GM12892 (cell line): Measurements from ENCODE around the gene CRKL.

Experiments
- DNase-seq: peaks from one replicate; pipeline ENCODE4 v3.0.0; 2011; ENCODE audit not compliant: insufficient read length
- FAIRE-seq: peaks from 2 replicates; lab custom pipeline; 2011; peaks lifted over from hg19 to GRCh38; lab: Jason Lieb, UNC
- POLR2A ChIP-seq: IDR thresholded peaks from 2 replicates; pipeline ENCODE4 v1.6.1; 2011; ENCODE audit warnings: low read depth, low read length, control low read depth
- POLR2AphosphoS5 ChIP-seq: IDR thresholded peaks from 2 replicates; pipeline ENCODE4 v1.6.1; 2011; ENCODE audit warnings: low read depth, low read length, control low read depth
- TAF1 ChIP-seq: IDR thresholded peaks from 2 replicates; pipeline ENCODE4 v1.6.1; 2011; ENCODE audit warnings: low read depth, mild to moderate bottlenecking, control low read depth, low read length, borderline replicate concordance

CRKL gene

DNA sequence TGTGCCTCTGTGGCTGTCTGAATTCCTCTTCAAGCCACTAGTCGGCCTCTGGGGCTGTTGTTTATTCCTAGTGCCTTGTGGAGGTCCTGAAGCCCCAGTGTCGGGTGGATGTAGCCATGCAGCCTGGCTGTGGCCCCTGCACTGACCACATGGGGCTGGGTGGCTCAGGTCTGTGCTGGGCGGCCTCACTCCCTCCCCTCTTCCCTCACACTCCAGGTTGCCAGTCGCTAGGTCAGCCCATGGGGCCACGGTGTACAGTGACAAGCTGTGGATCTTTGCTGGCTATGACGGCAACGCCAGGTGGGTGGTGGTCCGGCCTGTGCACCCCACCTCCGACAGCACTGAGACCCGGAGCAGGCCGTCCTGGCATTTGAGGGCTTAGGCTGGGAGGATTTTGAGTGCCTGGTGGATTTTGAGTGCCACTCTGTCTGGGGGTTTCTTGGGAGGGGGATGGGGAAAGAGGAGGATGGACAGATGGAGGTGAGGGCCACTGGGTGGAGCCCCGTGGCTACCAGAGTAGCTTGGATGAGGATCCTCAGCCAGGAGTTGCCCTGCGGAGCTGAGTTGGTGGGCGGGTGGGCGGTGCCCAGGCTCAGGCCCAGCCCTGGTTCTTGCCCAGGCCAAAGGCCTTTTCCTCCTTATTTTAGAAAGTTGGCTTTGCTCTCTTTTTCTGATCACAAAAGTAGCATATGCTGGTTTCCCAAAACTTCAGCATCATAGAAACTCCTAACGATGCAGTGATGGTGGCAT, 71.5 kb downstream of the CRKL start:
- FAIRE-seq = no peak
- TF ChIP-seq POLR2AphosphoS5 = no peak
- no peak for TF ChIP-seq POLR2A
- DNase-seq = no peak

DNA sequence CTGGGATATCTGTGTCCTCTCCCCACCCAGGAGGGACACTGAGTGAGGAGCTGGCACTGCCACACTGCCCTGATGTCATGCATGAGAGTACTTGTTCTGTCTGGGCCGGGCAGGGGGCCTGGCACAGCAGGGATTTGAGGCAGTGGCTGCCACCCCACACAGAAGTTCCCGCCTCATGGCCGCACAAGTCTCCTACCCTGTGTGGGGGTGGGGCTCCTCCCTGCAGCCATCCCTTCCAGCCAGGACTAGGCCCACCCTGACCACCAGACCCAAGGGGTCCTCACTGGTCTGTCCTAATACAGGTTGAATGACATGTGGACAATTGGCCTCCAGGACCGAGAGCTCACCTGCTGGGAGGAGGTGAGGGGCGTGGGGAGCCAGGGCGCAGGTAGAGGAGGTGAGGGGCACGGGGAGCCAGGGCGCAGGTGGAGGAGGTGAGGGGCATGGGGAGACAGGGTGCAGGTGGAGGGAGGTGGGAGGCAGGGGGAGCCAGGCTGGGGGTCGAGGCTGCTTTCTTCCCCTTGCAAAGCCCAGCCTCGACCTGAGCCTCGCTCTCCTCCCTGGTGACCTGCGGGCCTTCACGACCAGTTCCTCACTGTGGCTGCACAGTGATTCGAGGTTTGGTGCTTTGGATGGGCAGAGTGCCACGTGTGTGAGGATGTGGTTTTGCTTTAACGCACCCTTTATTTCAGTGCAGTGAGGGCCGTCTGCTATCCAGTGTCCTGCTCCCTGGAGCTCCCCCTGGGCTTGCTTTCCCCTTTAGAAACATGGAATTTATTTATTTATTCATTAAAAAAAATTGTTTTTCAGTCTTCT, 72.3 kb downstream of the CRKL start:
- no peak for TF ChIP-seq TAF1
- TF ChIP-seq POLR2A = no peak
- FAIRE-seq = no peak
- DNase-seq = no peak

DNA sequence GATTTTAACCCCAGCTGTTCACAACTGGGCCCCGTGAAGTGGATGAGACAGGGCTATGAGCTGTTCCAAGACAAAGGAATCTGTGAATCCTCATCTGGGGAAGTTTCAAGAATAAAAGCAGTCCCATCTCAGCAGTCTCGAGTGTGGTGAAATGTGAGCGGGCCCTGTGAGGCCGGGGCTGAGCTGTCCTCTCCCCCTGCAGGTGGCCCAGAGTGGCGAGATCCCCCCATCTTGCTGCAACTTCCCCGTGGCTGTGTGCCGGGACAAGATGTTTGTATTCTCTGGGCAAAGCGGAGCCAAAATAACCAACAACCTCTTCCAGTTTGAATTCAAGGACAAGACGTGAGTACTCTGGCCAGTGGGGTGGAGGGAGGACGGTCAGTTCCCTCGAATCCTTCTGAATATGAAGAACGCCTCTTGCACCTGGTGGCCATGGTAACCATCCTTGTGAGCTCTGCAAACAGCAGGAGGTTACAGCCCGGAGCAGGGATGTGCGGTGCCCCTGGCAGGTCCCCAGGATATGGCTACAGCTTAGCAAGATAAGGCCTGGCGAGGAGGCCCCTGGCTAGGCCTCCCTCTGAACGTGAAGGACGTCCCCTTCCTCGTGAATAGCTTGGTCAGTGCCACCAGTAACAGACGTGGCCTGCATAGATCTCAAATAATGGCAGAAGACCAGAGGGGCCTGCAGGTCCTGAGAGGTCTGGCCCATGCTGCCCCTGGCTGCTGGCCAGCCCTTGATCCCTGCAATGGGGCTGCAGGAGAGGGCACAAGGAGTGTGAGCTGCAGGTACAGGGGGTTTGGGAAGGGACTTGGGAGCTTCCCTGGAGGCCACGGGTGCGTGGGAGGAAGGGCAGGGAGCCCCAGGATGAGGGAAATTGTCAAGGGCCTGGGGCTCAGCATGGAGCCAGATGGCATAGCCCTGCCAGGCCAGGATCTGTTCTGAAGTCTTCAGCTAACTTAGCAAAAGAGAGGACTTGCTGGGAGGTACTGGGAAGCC, 73.3 kb downstream of the CRKL start:
- TF ChIP-seq POLR2A (no peak), POLR2AphosphoS5 (no peak), TAF1 (no peak)
- DNase-seq (no peak), FAIRE-seq (no peak)

DNA sequence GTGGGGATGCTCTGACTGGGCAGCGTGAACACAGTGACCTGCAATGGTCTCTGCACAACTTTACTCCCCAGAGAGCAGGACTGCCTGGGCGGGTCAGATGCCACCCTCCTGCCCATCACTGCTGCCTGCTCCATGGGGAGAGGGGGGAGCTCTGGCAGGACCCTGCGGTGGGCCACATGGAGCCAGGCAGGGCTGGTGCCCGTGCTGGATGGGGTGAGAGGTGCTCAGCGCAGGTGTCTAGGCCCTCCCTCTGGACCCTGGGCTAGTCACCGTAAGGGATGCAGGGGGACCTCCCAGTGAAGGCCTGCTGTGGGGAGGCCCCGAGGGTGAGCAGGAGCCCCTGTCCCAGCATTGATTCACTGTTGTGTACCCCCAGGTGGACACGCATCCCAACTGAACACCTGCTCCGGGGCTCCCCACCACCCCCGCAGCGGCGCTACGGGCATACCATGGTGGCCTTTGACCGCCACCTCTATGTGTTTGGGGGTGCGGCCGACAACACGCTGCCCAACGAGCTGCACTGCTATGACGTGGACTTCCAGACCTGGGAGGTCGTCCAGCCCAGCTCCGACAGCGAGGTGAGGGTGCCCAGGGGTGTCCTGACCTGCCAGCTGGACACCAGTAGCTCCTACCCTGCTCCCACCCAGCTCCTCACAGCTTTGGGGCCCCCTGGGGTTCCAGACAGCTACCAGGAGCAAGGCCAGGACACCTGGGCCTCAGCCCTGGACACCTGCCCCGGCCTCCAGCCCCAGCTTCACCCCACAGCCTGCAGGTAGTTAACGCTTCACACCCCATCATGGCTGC, 74.2 kb downstream of the CRKL start:
- FAIRE-seq = no peak
- TF ChIP-seq POLR2A (no peak), POLR2AphosphoS5 (no peak), TAF1 (no peak)

DNA sequence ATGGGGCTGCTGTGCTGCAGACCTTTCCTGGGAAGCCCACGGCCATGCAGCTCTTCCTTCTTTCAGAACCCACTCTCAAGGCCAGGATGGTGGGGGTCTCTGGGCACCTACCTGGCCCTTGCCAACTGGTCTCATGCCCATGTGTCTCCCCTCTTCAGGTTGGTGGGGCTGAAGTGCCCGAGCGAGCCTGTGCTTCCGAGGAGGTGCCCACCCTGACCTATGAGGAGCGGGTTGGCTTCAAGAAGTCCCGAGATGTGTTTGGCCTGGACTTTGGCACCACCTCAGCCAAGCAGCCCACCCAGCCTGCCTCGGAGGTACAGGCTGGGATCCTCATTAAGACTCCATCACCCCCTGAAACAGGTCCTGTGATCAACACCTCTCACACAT, 74.8 kb downstream of the CRKL start:
- TF ChIP-seq POLR2AphosphoS5 (no peak), POLR2A (no peak), TAF1 (no peak)
- DNase-seq (no peak), FAIRE-seq (no peak)

More for the DNA sequence above, 74.2 kb downstream of the CRKL start:
- DNase-seq = no peak

DNA sequence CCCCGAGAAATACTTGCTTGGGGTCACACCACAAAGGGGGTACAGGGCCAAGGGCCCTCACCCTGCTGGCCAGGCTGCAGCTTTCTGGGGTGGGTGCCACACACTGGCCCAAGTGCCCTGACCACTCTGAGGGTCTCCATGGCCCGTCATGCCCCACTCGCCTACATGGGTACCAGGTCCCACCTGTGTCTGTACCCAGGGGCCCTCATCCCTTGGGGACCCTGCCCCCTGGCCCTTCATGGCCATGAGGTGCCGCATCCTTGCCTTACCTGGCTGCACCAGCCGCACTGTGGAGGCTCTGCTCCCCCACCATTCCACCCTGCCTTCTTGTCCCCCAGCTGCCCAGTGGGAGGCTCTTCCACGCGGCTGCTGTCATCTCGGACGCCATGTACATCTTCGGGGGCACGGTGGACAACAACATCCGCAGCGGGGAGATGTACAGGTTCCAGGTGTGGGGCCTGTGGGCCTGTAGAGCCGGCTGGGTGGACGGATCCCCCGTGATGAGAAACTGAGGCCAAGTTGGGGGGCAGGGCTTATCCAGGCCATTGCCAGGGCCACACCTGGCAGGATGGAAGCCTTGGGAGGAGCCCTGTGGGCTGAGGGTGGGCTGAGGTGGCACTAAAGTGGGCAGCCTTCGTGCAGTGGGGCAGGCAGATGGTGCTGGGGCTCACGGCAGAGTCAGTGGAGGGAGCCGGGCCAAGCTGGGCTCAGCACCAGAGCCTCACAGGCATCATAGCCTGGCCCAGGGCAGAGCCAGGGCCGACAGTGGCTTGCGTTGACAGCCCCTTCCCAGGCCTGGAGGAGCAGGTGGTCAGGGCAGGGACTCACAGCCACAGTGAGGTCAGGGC, 75.5 kb downstream of the CRKL start:
- DNase-seq (no peak), FAIRE-seq (no peak)
- no peak for TF ChIP-seq POLR2AphosphoS5
- no peak for TF ChIP-seq TAF1
- no peak for TF ChIP-seq POLR2A

DNA sequence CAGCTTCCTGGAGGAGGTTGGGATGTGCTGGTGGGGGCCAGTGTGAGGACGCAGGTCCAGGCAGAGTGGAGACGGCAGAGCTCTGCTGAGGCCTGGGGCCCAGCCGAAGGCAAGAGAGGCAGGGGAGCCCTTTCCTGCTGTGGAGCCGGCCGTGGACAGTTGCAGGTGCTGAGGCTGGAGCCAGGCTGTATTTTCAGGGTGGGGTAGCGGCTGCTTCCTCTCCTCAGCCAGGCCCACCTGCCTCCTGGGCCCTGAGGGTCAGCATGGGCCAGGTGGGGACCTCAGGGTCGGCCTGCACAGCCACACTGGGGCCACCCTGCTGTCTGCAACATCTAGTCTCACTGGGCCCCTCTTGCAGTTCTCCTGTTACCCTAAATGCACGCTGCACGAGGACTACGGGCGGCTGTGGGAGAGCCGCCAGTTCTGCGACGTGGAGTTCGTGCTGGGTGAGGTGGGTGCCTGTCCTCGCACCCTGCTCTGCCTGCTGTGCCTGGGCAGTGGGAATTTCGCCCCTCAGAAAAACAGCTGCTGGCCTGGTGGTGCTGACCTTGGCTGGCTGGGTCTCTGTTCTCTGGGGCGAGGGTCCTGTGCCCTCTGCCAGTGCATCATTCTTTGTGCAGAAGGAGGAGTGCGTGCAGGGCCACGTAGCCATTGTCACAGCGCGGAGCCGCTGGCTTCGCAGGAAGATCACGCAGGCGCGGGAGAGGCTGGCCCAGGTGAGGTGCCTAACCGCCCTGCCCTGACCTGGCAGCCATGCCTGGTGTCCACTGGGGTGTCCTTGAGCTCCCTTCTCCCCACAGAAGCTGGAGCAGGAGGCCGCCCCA, 76.3 kb downstream of the CRKL start:
- no peak for DNase-seq
- TF ChIP-seq POLR2AphosphoS5 = no peak
- no peak for TF ChIP-seq POLR2A
- TF ChIP-seq TAF1 = no peak
- FAIRE-seq = no peak

DNA sequence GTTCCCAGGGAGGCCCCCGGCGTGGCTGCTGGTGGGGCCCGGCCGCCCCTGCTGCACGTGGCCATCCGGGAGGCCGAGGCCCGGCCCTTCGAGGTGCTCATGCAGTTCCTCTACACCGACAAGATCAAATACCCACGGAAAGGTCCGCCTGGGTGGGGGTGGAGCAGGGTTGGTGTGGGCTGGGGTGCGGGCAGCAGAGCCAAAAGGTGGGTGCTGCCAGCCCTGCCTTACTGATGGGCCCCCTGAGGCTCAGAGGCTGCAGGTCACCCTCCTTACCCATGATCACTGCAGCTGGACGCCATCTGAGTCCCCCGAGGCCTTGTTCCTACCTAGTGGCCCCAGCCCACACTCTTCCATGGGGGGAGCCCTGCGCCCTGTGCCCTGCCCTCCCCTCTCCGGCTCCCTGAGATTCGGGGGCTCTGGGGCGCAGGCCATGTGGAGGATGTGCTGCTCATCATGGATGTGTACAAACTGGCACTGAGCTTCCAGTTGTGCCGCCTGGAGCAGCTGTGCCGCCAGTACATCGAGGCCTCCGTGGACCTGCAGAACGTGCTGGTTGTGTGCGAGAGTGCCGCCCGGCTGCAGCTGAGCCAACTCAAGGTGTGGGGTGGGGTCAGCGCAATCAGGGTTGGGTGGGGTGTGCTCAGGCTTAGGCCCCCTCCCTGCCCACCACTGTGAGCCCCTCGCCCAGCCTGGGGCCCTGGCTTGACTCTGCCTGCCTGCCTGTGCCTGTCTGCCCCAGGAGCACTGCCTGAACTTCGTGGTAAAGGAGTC, 77.1 kb downstream of the CRKL start:
- DNase-seq = no peak
- no peak for TF ChIP-seq TAF1
- no peak for TF ChIP-seq POLR2AphosphoS5
- TF ChIP-seq POLR2A = no peak
- no peak for FAIRE-seq
